WTC11 (cell line): ENCODE data around the gene SNAP47.

Source experiments
- GRHL2 ChIP-seq: fragments of 250-450 bp; sonication (Bioruptor Pico); IDR thresholded peaks from 2 replicates; pipeline ENCODE4 v1.8.0; 2022; ENCODE audit warnings: mild to moderate bottlenecking, moderate library complexity; ENCODE audit not compliant: insufficient replicate concordance, severe bottlenecking
- TF ChIP-seq, protein P1 (sequence below): fragments of 200-600 bp; IDR thresholded peaks from 2 replicates; pipeline ENCODE4 v1.8.0; 2022; ENCODE audit warnings: antibody characterized with exemption

DNA sequence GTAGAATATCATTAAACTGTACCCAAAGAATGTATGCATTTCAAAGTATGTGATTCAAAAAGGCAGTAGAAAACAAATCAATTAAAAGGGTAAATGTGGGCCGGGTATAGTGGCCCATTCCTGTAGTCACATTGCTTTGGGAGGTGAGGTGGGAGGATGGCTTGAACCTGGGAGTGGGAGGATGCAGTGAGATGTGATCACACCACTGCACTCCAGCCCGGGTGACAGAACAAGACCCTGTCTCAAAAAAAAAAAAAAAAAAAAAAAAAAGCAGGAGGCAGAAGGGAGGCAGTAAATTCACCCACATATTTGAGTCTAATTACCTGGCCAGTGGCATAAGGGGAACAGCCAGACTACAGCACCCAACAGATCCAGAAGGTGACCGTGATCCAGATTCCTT lies 62.4 kb downstream of the SNAP47 start:
- no peak for TF ChIP-seq GRHL2 (CRISPR knock-in tag)
- TF ChIP-seq, protein P1, sequence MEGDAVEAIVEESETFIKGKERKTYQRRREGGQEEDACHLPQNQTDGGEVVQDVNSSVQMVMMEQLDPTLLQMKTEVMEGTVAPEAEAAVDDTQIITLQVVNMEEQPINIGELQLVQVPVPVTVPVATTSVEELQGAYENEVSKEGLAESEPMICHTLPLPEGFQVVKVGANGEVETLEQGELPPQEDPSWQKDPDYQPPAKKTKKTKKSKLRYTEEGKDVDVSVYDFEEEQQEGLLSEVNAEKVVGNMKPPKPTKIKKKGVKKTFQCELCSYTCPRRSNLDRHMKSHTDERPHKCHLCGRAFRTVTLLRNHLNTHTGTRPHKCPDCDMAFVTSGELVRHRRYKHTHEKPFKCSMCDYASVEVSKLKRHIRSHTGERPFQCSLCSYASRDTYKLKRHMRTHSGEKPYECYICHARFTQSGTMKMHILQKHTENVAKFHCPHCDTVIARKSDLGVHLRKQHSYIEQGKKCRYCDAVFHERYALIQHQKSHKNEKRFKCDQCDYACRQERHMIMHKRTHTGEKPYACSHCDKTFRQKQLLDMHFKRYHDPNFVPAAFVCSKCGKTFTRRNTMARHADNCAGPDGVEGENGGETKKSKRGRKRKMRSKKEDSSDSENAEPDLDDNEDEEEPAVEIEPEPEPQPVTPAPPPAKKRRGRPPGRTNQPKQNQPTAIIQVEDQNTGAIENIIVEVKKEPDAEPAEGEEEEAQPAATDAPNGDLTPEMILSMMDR = no peak
